Stimulated activated CD4-positive, alpha-beta T cell treated with anti-CD3 and anti-CD28 coated beads, Interleukin-12 subunit alpha, Interleukin-12 subunit beta, amount 100 ng/mL, for 4 hours (primary cell): ENCODE data around the gene SYCE1L.
A peak's percentile ranks its signal among the peaks of the same experiment; 100 is the strongest.
"Not testable (repeated sequence)": the region's sequence is repeated elsewhere in the genome, so short reads cannot be mapped to it uniquely, and the experiment has no call there.

Experiments
- DNase-seq: peaks from one replicate; pipeline ENCODE4 v3.0.0-alpha.2; 2020

Gene SYCE1L

GRCh38 chr16:77199211-77199610 is at the start of gene SYCE1L:
Gene SYCE1L (plus strand): TSS chr16:77199408. CDS start chr16:77199452, 44 bp downstream.
- no peak for DNase-seq

GRCh38 chr16:77157346-77158058 is 41.7 kb upstream of the SYCE1L start:
- no peak for DNase-seq

GRCh38 chr16:77158293-77158692 is 40.9 kb upstream of the SYCE1L start:
- no peak for DNase-seq

GRCh38 chr16:77165006-77165405 is 34.2 kb upstream of the SYCE1L start:
- no peak for DNase-seq

- DNase-seq, result not testable (repeated sequence)
Measured at GRCh38 chr16:77165536-77166236, 33.5 kb upstream of the SYCE1L start.

GRCh38 chr16:77166726-77167125 is 32.5 kb upstream of the SYCE1L start:
- no peak for DNase-seq

GRCh38 chr16:77168901-77169300 is 30.3 kb upstream of the SYCE1L start:
- no peak for DNase-seq

GRCh38 chr16:77169650-77170236 is 29.5 kb upstream of the SYCE1L start:
- DNase-seq, result no peak

- DNase-seq, result no peak
Measured at GRCh38 chr16:77170805-77171204, 28.4 kb upstream of the SYCE1L start.

GRCh38 chr16:77171745-77172635 is 27.2 kb upstream of the SYCE1L start:
- DNase-seq, result no peak

GRCh38 chr16:77172951-77173350 is 26.3 kb upstream of the SYCE1L start:
- DNase-seq, result no peak

GRCh38 chr16:77183137-77183536 is 16.1 kb upstream of the SYCE1L start:
- DNase-seq, result no peak

GRCh38 chr16:77186298-77186697 is 12.9 kb upstream of the SYCE1L start:
- DNase-seq, result not testable (repeated sequence)

- no peak for DNase-seq
Measured at GRCh38 chr16:77190190-77190477, 9.1 kb upstream of the SYCE1L start.

- DNase-seq, result peak; percentile 86
Measured at GRCh38 chr16:77190478-77191258, 8.5 kb upstream of the SYCE1L start, which contains the start of gene MON1B. Gene MON1B (plus strand): TSS chr16:77191190. CDS start chr16:77191486, 296 bp downstream.

GRCh38 chr16:77191259-77191969 is 7.8 kb upstream of the SYCE1L start:
- DNase-seq, result peak; percentile 27

GRCh38 chr16:77193377-77193776 is 5.8 kb upstream of the SYCE1L start:
- DNase-seq, result no peak

GRCh38 chr16:77194295-77195231 is 4.6 kb upstream of the SYCE1L start:
- no peak for DNase-seq

GRCh38 chr16:77195411-77195810 is 3.8 kb upstream of the SYCE1L start:
- DNase-seq, result no peak

GRCh38 chr16:77197747-77198146 is 1.5 kb upstream of the SYCE1L start:
- DNase-seq, result no peak
